HEK293 (cell line): ENCODE data around the gene GOLGA3.
A peak's percentile ranks its signal among the peaks of the same experiment; 100 is the strongest.

Experiments used
- CTCF ChIA-PET: fragments of 350-600 bp; formaldehyde crosslinking; extraction: SDS; loops from one replicate; lab custom pipeline; 2021; ENCODE audit warnings: antibody characterized with exemption; lab: Yijun Ruan, JAX
- POLR2A ChIA-PET: fragments of 300-600 bp; formaldehyde crosslinking; extraction: SDS; loops from one replicate; lab custom pipeline; 2020; ENCODE audit warnings: antibody characterized with exemption, inconsistent platforms; lab: Yijun Ruan, JAX
- H3K27ac ChIP-seq: fragments of 200-500 bp; sonication (Bioruptor generic); 2 replicates; pipeline ENCODE4 v1.5.1; 2014; ENCODE audit warnings: low read depth, low read length, control low read depth, inconsistent platforms; ENCODE audit errors: extremely low read depth
- H3K36me3 ChIP-seq, 2 experiments: fragments of 200-500 bp in 1 of 2; sonication (Bioruptor generic) in 1 of 2; 1 replicate in 1 of 2; 2 replicates in 1 of 2; pipeline ENCODE4 v1.5.1; 2014 to 2017; ENCODE audit warnings: inconsistent platforms in 2 of 2, low read length in 2 of 2; ENCODE audit not compliant: control insufficient read depth in 2 of 2, insufficient read depth in 1 of 2
- H3K4me1 ChIP-seq: fragments of 200-500 bp; sonication (Bioruptor generic); 2 replicates; pipeline ENCODE4 v1.5.1; 2014; ENCODE audit warnings: mild to moderate bottlenecking, low read length, inconsistent platforms; ENCODE audit not compliant: control insufficient read depth, insufficient read depth
- H3K4me3 ChIP-seq: 2 replicates; pipeline ENCODE4 v1.5.1; 2011; ENCODE audit warnings: low read depth, mild to moderate bottlenecking, control low read depth, low read length, moderate library complexity
- H3K9me3 ChIP-seq: fragments of 200-500 bp; sonication (Bioruptor generic); 2 replicates; pipeline ENCODE4 v1.5.1; 2014; ENCODE audit warnings: low read depth, low read length, inconsistent platforms; ENCODE audit not compliant: control insufficient read depth, insufficient read depth
- CTCF ChIP-seq: fragments of 450-650 bp; formaldehyde crosslinking; IDR thresholded peaks from 2 replicates; pipeline ENCODE4 v1.5.1; 2016; ENCODE audit warnings: missing biosample characterization, missing genetic modification characterization
- FEZF1 ChIP-seq: fragments of 450-650 bp; formaldehyde crosslinking; IDR thresholded peaks from 2 replicates; pipeline ENCODE4 v1.5.1; 2016; ENCODE audit warnings: missing biosample characterization, missing genetic modification characterization
- GLIS1 ChIP-seq: fragments of 450-650 bp; formaldehyde crosslinking; IDR thresholded peaks from 2 replicates; pipeline ENCODE4 v1.5.1; 2016; ENCODE audit warnings: missing biosample characterization, missing genetic modification characterization
- KLF1 ChIP-seq: fragments of 450-650 bp; formaldehyde crosslinking; IDR thresholded peaks from 2 replicates; pipeline ENCODE4 v1.5.1; 2016; ENCODE audit warnings: missing biosample characterization, missing genetic modification characterization
- KLF10 ChIP-seq: fragments of 450-650 bp; IDR thresholded peaks from 2 replicates; pipeline ENCODE4 v1.5.1; 2018; ENCODE audit warnings: missing biosample characterization, mild to moderate bottlenecking, missing genetic modification characterization
- KLF17 ChIP-seq: fragments of 450-650 bp; formaldehyde crosslinking; IDR thresholded peaks from 2 replicates; pipeline ENCODE4 v1.5.1; 2016; ENCODE audit warnings: missing biosample characterization, missing genetic modification characterization
- MZF1 ChIP-seq: fragments of 450-650 bp; formaldehyde crosslinking; IDR thresholded peaks from 2 replicates; pipeline ENCODE4 v1.5.1; 2017; ENCODE audit warnings: missing biosample characterization, missing genetic modification characterization, borderline replicate concordance
- SCRT1 ChIP-seq: fragments of 450-650 bp; formaldehyde crosslinking; IDR thresholded peaks from 2 replicates; pipeline ENCODE4 v1.5.1; 2016; ENCODE audit warnings: missing biosample characterization, missing genetic modification characterization, borderline replicate concordance
- SP3 ChIP-seq: fragments of 450-650 bp; formaldehyde crosslinking; IDR thresholded peaks from 2 replicates; pipeline ENCODE4 v1.5.1; 2016; ENCODE audit warnings: missing biosample characterization, missing genetic modification characterization
- YY1 ChIP-seq: fragments of 450-650 bp; formaldehyde crosslinking; IDR thresholded peaks from 2 replicates; pipeline ENCODE4 v1.5.1; 2018; ENCODE audit warnings: missing biosample characterization, missing genetic modification characterization
- ZBTB17 ChIP-seq: fragments of 450-650 bp; formaldehyde crosslinking; IDR thresholded peaks from 2 replicates; pipeline ENCODE4 v1.5.1; 2016; ENCODE audit warnings: missing biosample characterization, missing genetic modification characterization
- ZBTB20 ChIP-seq: fragments of 450-650 bp; formaldehyde crosslinking; IDR thresholded peaks from 2 replicates; pipeline ENCODE4 v1.5.1; 2016; ENCODE audit warnings: missing biosample characterization, missing genetic modification characterization
- ZFHX2 ChIP-seq: fragments of 450-650 bp; formaldehyde crosslinking; conservative IDR thresholded peaks from 2 replicates; pipeline ENCODE4 v1.5.1; 2016; ENCODE audit warnings: missing biosample characterization, missing genetic modification characterization
- ZNF10 ChIP-seq: fragments of 450-650 bp; formaldehyde crosslinking; IDR thresholded peaks from 2 replicates; pipeline ENCODE4 v1.5.1; 2017; ENCODE audit warnings: missing biosample characterization, missing genetic modification characterization
- ZNF184 ChIP-seq: fragments of 450-650 bp; IDR thresholded peaks from 2 replicates; pipeline ENCODE4 v1.5.1; 2018; ENCODE audit warnings: missing biosample characterization, mild to moderate bottlenecking, missing genetic modification characterization
- ZNF324 ChIP-seq: fragments of 450-650 bp; formaldehyde crosslinking; IDR thresholded peaks from 2 replicates; pipeline ENCODE4 v1.5.1; 2016; ENCODE audit warnings: missing biosample characterization, missing genetic modification characterization
- ZNF416 ChIP-seq: fragments of 450-650 bp; formaldehyde crosslinking; IDR thresholded peaks from 2 replicates; pipeline ENCODE4 v1.5.1; 2016; ENCODE audit warnings: missing biosample characterization, missing genetic modification characterization
- ZNF521 ChIP-seq: fragments of 450-650 bp; formaldehyde crosslinking; IDR thresholded peaks from 2 replicates; pipeline ENCODE4 v1.5.1; 2017; ENCODE audit warnings: missing biosample characterization, mild to moderate bottlenecking, missing genetic modification characterization
- ZNF600 ChIP-seq: fragments of 450-650 bp; formaldehyde crosslinking; IDR thresholded peaks from 2 replicates; pipeline ENCODE4 v1.5.1; 2016; ENCODE audit warnings: missing biosample characterization, missing genetic modification characterization
- ZNF76 ChIP-seq: fragments of 450-650 bp; formaldehyde crosslinking; IDR thresholded peaks from 2 replicates; pipeline ENCODE4; 2016; ENCODE audit warnings: low read depth, missing biosample characterization, missing genetic modification characterization, borderline replicate concordance
- TF ChIP-seq, protein P1 (sequence below): fragments of 450-650 bp; formaldehyde crosslinking; IDR thresholded peaks from 2 replicates; pipeline ENCODE4 v1.5.1; 2016; ENCODE audit warnings: missing biosample characterization, missing genetic modification characterization
- TF ChIP-seq, protein P2 (sequence below): fragments of 450-650 bp; formaldehyde crosslinking; IDR thresholded peaks from 2 replicates; pipeline ENCODE4 v1.5.1; 2016; ENCODE audit warnings: missing biosample characterization, missing genetic modification characterization

The GOLGA3 gene

DNA sequence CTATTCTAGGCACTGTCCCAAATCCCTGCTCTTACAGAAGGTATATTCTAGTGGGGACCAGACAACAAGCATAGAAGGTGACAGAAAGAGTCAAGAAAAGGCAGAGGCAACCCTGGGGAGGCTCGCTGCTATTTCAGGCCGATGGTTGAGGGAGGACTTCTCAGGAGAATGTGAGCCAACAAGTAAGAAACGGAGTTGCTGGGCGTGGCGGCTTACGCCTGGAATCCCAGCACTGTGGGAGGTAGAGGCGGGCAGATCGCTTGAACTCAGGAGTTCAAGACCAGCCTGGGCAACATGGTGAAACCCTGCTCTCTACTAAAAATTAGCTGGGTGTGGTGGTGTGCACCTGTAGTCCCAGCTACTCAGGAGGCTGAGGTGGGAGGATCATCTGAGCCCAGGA, 4.7 kb upstream of the GOLGA3 start (continued):
- TF ChIP-seq, protein P1, sequence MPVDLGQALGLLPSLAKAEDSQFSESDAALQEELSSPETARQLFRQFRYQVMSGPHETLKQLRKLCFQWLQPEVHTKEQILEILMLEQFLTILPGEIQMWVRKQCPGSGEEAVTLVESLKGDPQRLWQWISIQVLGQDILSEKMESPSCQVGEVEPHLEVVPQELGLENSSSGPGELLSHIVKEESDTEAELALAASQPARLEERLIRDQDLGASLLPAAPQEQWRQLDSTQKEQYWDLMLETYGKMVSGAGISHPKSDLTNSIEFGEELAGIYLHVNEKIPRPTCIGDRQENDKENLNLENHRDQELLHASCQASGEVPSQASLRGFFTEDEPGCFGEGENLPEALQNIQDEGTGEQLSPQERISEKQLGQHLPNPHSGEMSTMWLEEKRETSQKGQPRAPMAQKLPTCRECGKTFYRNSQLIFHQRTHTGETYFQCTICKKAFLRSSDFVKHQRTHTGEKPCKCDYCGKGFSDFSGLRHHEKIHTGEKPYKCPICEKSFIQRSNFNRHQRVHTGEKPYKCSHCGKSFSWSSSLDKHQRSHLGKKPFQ (tag by site-specific recombination), result no peak
- TF ChIP-seq, all 188 proteins: peak for 0

GRCh38 chr12:132831771-132832170, 3.1 kb upstream of the GOLGA3 start:
- POLR2A ChIA-PET, result no interaction called here
- CTCF ChIA-PET, result interaction anchor here (0.5 kb wide), 1 partner anchor 72 kb away, joined by 3 read pairs; no protein-coding TSS in a partner anchor
- Histone ChIP-seq H3K27ac (no peak overlapping the region), H3K36me3 (peaks cover 0 to 31% of the 10 kb centered on the region in 2 experiments; a peak in 2 of 3 replicates), H3K9me3 (no peaks in the 10 kb centered on the region), H3K4me3 (no peak overlapping the region), H3K4me1 (no peaks in the 10 kb centered on the region)
- TF ChIP-seq GLIS1 (no peak), MZF1 (tag by site-specific recombination) (no peak), ZNF10 (no peak)

GRCh38 chr12:132827763-132828703, 636 bp downstream of the GOLGA3 start:
- peak overlapping the region; percentile 97 for H3K4me3 ChIP-seq
- no peaks in the 10 kb centered on the region for H3K4me1 ChIP-seq
- H3K9me3 ChIP-seq, result no peaks in the 10 kb centered on the region
- peak overlapping the region; percentile 80 for H3K27ac ChIP-seq
- CTCF ChIA-PET, result no interaction called here
- peaks cover 5 to 44% of the 10 kb centered on the region in 2 experiments for H3K36me3 ChIP-seq
- POLR2A ChIA-PET, result interaction anchor here (0.6 to 1.0 kb wide), 3 partner anchors 26 to 252 kb away, joined by 3 read pairs; partner anchors contain the start of genes CHFR and ZNF140
- TF ChIP-seq, protein P2, sequence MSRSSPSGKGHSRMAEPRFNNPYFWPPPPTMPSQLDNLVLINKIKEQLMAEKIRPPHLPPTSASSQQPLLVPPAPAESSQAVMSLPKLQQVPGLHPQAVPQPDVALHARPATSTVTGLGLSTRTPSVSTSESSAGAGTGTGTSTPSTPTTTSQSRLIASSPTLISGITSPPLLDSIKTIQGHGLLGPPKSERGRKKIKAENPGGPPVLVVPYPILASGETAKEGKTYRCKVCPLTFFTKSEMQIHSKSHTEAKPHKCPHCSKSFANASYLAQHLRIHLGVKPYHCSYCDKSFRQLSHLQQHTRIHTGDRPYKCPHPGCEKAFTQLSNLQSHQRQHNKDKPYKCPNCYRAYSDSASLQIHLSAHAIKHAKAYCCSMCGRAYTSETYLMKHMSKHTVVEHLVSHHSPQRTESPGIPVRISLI (tag by site-specific recombination), result peak; percentile 86
- TF ChIP-seq ZNF10 (no peak), ZNF184 (tag by site-specific recombination) (no peak), KLF10 (tag by site-specific recombination) (peak; percentile 17; the same call in 1 of the 2 replicates), ZFHX2 (tag by site-specific recombination) (peak; percentile 31; the same call in 1 of the 2 replicates), KLF1 (tag by site-specific recombination) (peak; percentile 81), CTCF (peak; percentile 22), ZNF521 (tag by site-specific recombination) (no peak), SP3 (tag by site-specific recombination) (peak; percentile 13; the same call in 1 of the 2 replicates), ZBTB20 (tag by site-specific recombination) (peak; percentile 10; the same call in 1 of the 2 replicates), ZNF600 (tag by site-specific recombination) (peak; percentile 98), YY1 (tag by site-specific recombination) (no peak), SCRT1 (tag by site-specific recombination) (no peak), ZNF416 (tag by site-specific recombination) (no peak), ZNF324 (0 out of 2 replicates have a peak, but pooled peaks have one; percentile 15), ZBTB17 (tag by site-specific recombination) (peak; percentile 77; the same call in 1 of the 2 replicates), FEZF1 (no peak), KLF17 (peak; percentile 83; the same call in 1 of the 2 replicates), ZNF76 (peak; percentile 14; the same call in 1 of the 2 replicates)
